Upper lobe of left lung (tissue), 4 donors: ENCODE results near the gene TRPM8.

Experiments used
- CTCF ChIP-seq, 6 experiments: fragments of 450-650 bp in 4 of 6; fragments of 200-600 bp in 2 of 6; sonication (generic) in 2 of 6; IDR thresholded peaks; one replicate each; pipeline ENCODE4 v1.5.1; 2016 to 2019; ENCODE audit warnings: antibody characterized with exemption in 6 of 6
- EP300 ChIP-seq, 4 donors: sonication (generic); formaldehyde crosslinking; IDR thresholded peaks; one replicate each; pipeline ENCODE4 v1.5.1; 2017; ENCODE audit warnings: antibody characterized with exemption in 4 of 4, control low read depth in 2 of 4

GRCh38 chr2:233972941-233973575, 55.9 kb downstream of the TRPM8 start:
- TF ChIP-seq CTCF (IDR thresholded peaks at IDR 0.05) = no peak
- no peak for TF ChIP-seq EP300 (IDR thresholded peaks at IDR 0.05)
